HEK293 (cell line): ENCODE results near the gene DAP.

Source experiments
- CTCF ChIA-PET: fragments of 350-600 bp; formaldehyde crosslinking; extraction: SDS; loops from one replicate; lab custom pipeline; 2021; ENCODE audit warnings: antibody characterized with exemption; lab: Yijun Ruan, JAX
- POLR2A ChIA-PET: fragments of 300-600 bp; formaldehyde crosslinking; extraction: SDS; loops from one replicate; lab custom pipeline; 2020; ENCODE audit warnings: antibody characterized with exemption, inconsistent platforms; lab: Yijun Ruan, JAX
- H3K27ac ChIP-seq: fragments of 200-500 bp; sonication (Bioruptor generic); 2 replicates; pipeline ENCODE4 v1.5.1; 2014; ENCODE audit warnings: low read depth, low read length, control low read depth, inconsistent platforms; ENCODE audit errors: extremely low read depth
- H3K36me3 ChIP-seq, 2 experiments: fragments of 200-500 bp in 1 of 2; sonication (Bioruptor generic) in 1 of 2; 1 replicate in 1 of 2; 2 replicates in 1 of 2; pipeline ENCODE4 v1.5.1; 2014 to 2017; ENCODE audit warnings: inconsistent platforms in 2 of 2, low read length in 2 of 2; ENCODE audit not compliant: control insufficient read depth in 2 of 2, insufficient read depth in 1 of 2
- H3K4me1 ChIP-seq: fragments of 200-500 bp; sonication (Bioruptor generic); 2 replicates; pipeline ENCODE4 v1.5.1; 2014; ENCODE audit warnings: mild to moderate bottlenecking, low read length, inconsistent platforms; ENCODE audit not compliant: control insufficient read depth, insufficient read depth
- H3K4me3 ChIP-seq: 2 replicates; pipeline ENCODE4 v1.5.1; 2011; ENCODE audit warnings: low read depth, mild to moderate bottlenecking, control low read depth, low read length, moderate library complexity
- H3K9me3 ChIP-seq: fragments of 200-500 bp; sonication (Bioruptor generic); 2 replicates; pipeline ENCODE4 v1.5.1; 2014; ENCODE audit warnings: low read depth, low read length, inconsistent platforms; ENCODE audit not compliant: control insufficient read depth, insufficient read depth
- HOXD13 ChIP-seq: sonication (generic); formaldehyde crosslinking; IDR thresholded peaks from 2 replicates; pipeline ENCODE4 v1.8.0; 2022; ENCODE audit warnings: missing genetic modification reagents, borderline replicate concordance
- KLF1 ChIP-seq: fragments of 450-650 bp; formaldehyde crosslinking; IDR thresholded peaks from 2 replicates; pipeline ENCODE4 v1.5.1; 2016; ENCODE audit warnings: missing biosample characterization, missing genetic modification characterization
- KLF17 ChIP-seq: fragments of 450-650 bp; formaldehyde crosslinking; IDR thresholded peaks from 2 replicates; pipeline ENCODE4 v1.5.1; 2016; ENCODE audit warnings: missing biosample characterization, missing genetic modification characterization
- PBX3 ChIP-seq: sonication (generic); formaldehyde crosslinking; IDR thresholded peaks from 2 replicates; pipeline ENCODE4 v1.8.1; 2022; ENCODE audit warnings: mild to moderate bottlenecking, moderate library complexity, missing genetic modification reagents
- PRDM1 ChIP-seq: fragments of 450-650 bp; formaldehyde crosslinking; IDR thresholded peaks from 2 replicates; pipeline ENCODE4; 2016; ENCODE audit warnings: missing biosample characterization, missing genetic modification characterization
- PRDM10 ChIP-seq: fragments of 450-650 bp; formaldehyde crosslinking; IDR thresholded peaks from 2 replicates; pipeline ENCODE4 v1.5.1; 2016; ENCODE audit warnings: missing biosample characterization, missing genetic modification characterization
- REPIN1 ChIP-seq: fragments of 450-650 bp; formaldehyde crosslinking; IDR thresholded peaks from 2 replicates; pipeline ENCODE4 v1.5.1; 2017; ENCODE audit warnings: missing biosample characterization, missing genetic modification characterization, low read depth
- SP7 ChIP-seq: fragments of 450-650 bp; formaldehyde crosslinking; IDR thresholded peaks from 2 replicates; pipeline ENCODE4 v1.5.1; 2016; ENCODE audit warnings: missing biosample characterization, missing genetic modification characterization
- WT1 ChIP-seq: fragments of 450-650 bp; formaldehyde crosslinking; IDR thresholded peaks from 2 replicates; pipeline ENCODE4 v1.5.1; 2016; ENCODE audit warnings: missing biosample characterization, missing genetic modification characterization
- ZBTB21 ChIP-seq: fragments of 450-650 bp; formaldehyde crosslinking; IDR thresholded peaks from 2 replicates; pipeline ENCODE4 v1.5.1; 2017; ENCODE audit warnings: missing biosample characterization, missing genetic modification characterization
- ZNF133 ChIP-seq: fragments of 450-650 bp; formaldehyde crosslinking; IDR thresholded peaks from 2 replicates; pipeline ENCODE4 v1.5.1; 2016; ENCODE audit warnings: missing biosample characterization, missing genetic modification characterization
- ZNF138 ChIP-seq: fragments of 450-650 bp; formaldehyde crosslinking; IDR thresholded peaks from 2 replicates; pipeline ENCODE4 v1.5.1; 2016; ENCODE audit warnings: missing biosample characterization, missing genetic modification characterization, borderline replicate concordance
- ZNF174 ChIP-seq: fragments of 450-650 bp; formaldehyde crosslinking; IDR thresholded peaks from 2 replicates; pipeline ENCODE4 v1.5.0; 2017; ENCODE audit warnings: missing biosample characterization, mild to moderate bottlenecking, missing genetic modification characterization
- ZNF26 ChIP-seq: fragments of 450-650 bp; formaldehyde crosslinking; IDR thresholded peaks from 2 replicates; pipeline ENCODE4 v1.5.1; 2016; ENCODE audit warnings: missing biosample characterization, missing genetic modification characterization
- ZNF488 ChIP-seq: fragments of 450-650 bp; formaldehyde crosslinking; IDR thresholded peaks from 2 replicates; pipeline ENCODE4 v1.5.1; 2016; ENCODE audit warnings: missing biosample characterization, missing genetic modification characterization
- ZNF513 ChIP-seq: fragments of 450-650 bp; IDR thresholded peaks from 2 replicates; pipeline ENCODE4 v1.5.1; 2018; ENCODE audit warnings: missing biosample characterization, missing genetic modification characterization
- ZNF623 ChIP-seq: fragments of 450-650 bp; formaldehyde crosslinking; IDR thresholded peaks from 2 replicates; pipeline ENCODE4 v1.5.1; 2016; ENCODE audit warnings: missing biosample characterization, missing genetic modification characterization
- ZNF629 ChIP-seq: fragments of 450-650 bp; formaldehyde crosslinking; IDR thresholded peaks from 2 replicates; pipeline ENCODE4 v1.5.1; 2017; ENCODE audit warnings: missing biosample characterization, missing genetic modification characterization
- ZNF639 ChIP-seq: fragments of 450-650 bp; formaldehyde crosslinking; IDR thresholded peaks from 2 replicates; pipeline ENCODE4 v1.5.1; 2016; ENCODE audit warnings: missing biosample characterization, missing genetic modification characterization

The DAP gene

GRCh38 chr5:10800852-10801251, 39.8 kb upstream of the DAP start:
- CTCF ChIA-PET: interaction anchor here (0.6 kb wide), 1 partner anchor 184 kb away, joined by 3 read pairs; no protein-coding TSS in a partner anchor
- POLR2A ChIA-PET: no interaction called here
- Histone ChIP-seq H3K27ac (no peak overlapping the region), H3K4me1 (no peaks in the 10 kb centered on the region), H3K4me3 (no peak overlapping the region), H3K36me3 (no peaks in the 10 kb centered on the region), H3K9me3 (no peaks in the 10 kb centered on the region)
- TF ChIP-seq ZNF629 (tag by site-specific recombination) (no peak), PRDM1 (tag by site-specific recombination) (no peak)

- ChIA-PET CTCF (no interaction called here), POLR2A (no interaction called here)
- TF ChIP-seq ZNF26 (tag by site-specific recombination) (no peak), ZNF513 (tag by site-specific recombination) (no peak), SP7 (tag by site-specific recombination) (no peak), ZBTB21 (tag by site-specific recombination) (no peak), ZNF639 (no peak), ZNF133 (tag by site-specific recombination) (no peak), WT1 (tag by site-specific recombination) (no peak), ZNF488 (tag by site-specific recombination) (no peak), HOXD13 (CRISPR knock-in tag) (no peak), ZNF138 (tag by site-specific recombination) (no peak), PBX3 (CRISPR knock-in tag) (no peak), REPIN1 (tag by site-specific recombination) (no peak), KLF1 (tag by site-specific recombination) (no peak), ZNF174 (tag by site-specific recombination) (no peak), PRDM10 (tag by site-specific recombination) (no peak), ZNF623 (tag by site-specific recombination) (no peak), KLF17 (no peak)
- Histone ChIP-seq H3K27ac (no peak overlapping the region), H3K4me3 (no peak overlapping the region), H3K4me1 (no peaks in the 10 kb centered on the region), H3K9me3 (no peaks in the 10 kb centered on the region), H3K36me3 (no peaks in the 10 kb centered on the region)
These were observed 36.2 kb upstream of the DAP start for GRCh38 chr5:10797261-10797660.
